SH-SY5Y (cell line): Measurements from ENCODE around the gene TRMT11.

Experiments
- GATA2 ChIP-seq: IDR thresholded peaks from 2 replicates; pipeline ENCODE4 v1.6.1; 2011; ENCODE audit warnings: mild to moderate bottlenecking, low read depth, low read length
- GATA3 ChIP-seq: IDR thresholded peaks from 2 replicates; pipeline ENCODE4 v1.6.1; 2011; ENCODE audit warnings: low read depth, mild to moderate bottlenecking, low read length, moderate library complexity

- TF ChIP-seq GATA3 (no peak), GATA2 (no peak)
Measured at GRCh38 chr6:125942672-125943527, 43.4 kb upstream of the TRMT11 start.
